Measurements from ENCODE around the gene SLC26A5. TPM values are rescaled to one million over a fixed set of nuclear protein-coding genes. Genes with fewer than 3 reads are reported as not detected.

Gene SLC26A5
- total and polyA plus RNA-seq, 2 donors (not counting 1 experiment from before 2014, with no cell fraction given) = not detected

DNA sequence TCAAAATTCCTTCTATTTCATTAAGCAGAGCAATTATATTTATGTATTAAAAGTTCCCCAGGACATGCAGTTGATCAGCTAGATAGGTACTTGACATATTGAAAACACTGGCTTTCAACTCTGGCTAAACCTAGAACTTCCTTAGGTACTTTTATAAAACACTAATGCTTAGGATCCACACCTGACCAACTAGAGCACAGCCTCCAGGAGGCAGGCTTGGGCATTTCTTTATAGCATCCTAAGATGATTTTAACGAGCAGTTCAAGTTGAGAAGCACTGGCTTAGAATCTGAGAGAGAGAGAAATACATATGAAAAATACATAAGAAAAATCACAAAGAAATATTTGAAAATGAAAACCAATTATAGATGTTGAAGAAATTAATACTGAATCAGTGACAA is 20.8 kb downstream of the SLC26A5 start:
- POLR2A ChIA-PET = no interaction called here
- Histone ChIP-seq H3K27me3 (replicated peaks in 1 of 4; ENCODE audit: control extremely low read depth in 1 of 4, control insufficient read depth in 3 of 4, insufficient read depth in 4 of 4, low read length in 3 of 4) (peaks cover 0 to 4% (median 2%) of the 10 kb centered on the region in 4 experiments), H2AFZ (ENCODE audit: insufficient read depth, low read depth, low read length, poor library complexity, severe bottlenecking) (no peak overlapping the region), H3K36me3 (replicated peaks in 1 of 2; ENCODE audit: control extremely low read depth in 1 of 2, control insufficient read depth in 1 of 2, extremely low read depth in 1 of 2, insufficient read depth in 2 of 2, low read length in 1 of 2) (no peaks in the 10 kb centered on the region), H4K20me1 (ENCODE audit: control insufficient read depth, insufficient read depth, low read length, poor library complexity, severe bottlenecking) (no peaks in the 10 kb centered on the region), H3K9ac (ENCODE audit: low read length) (no peak overlapping the region), H3K4me3 (ENCODE audit: control extremely low read depth in 1 of 5, extremely low read depth in 1 of 5, insufficient read depth in 1 of 5, low read depth in 2 of 5, low read length in 4 of 5) (no peak overlapping the region), H3K4me2 (replicated peaks; ENCODE audit: low read depth, low read length, poor library complexity, severe bottlenecking) (no peak overlapping the region), H3K79me2 (ENCODE audit: control insufficient read depth, insufficient read depth, low read length) (no peaks in the 10 kb centered on the region), H3K9me3 (ENCODE audit: control extremely low read depth in 1 of 3, control insufficient read depth in 2 of 3, insufficient read depth in 1 of 3, low read length in 2 of 3) (no peaks in the 10 kb centered on the region), H3K27ac (ENCODE audit: low read length in 2 of 2) (no peak overlapping the region), H3K4me1 (ENCODE audit: control insufficient read depth in 2 of 2, insufficient read depth in 2 of 2, low read length in 2 of 2) (no peaks in the 10 kb centered on the region)
- TF ChIP-seq CTCF (IDR thresholded peaks at IDR 0.05) (no peak), EZH2 (IDR thresholded peaks at IDR 0.05; ENCODE audit: borderline replicate concordance, insufficient read depth, low read depth, low read length, poor library complexity, severe bottlenecking) (no peak)
- no CpG with 5 or more reads among the region's 1 CpG for WGBS (ENCODE audit: insufficient coverage)
- DNase-seq (no peak), ATAC-seq (ENCODE audit: low read depth) (no peak)
- no peak overlapping the region for H3K4me3 Mint-ChIP-seq
- no peaks in the 10 kb centered on the region for H3K4me1 Mint-ChIP-seq
- intact Hi-C loops (cut with micrococcal nuclease) = no loop called here
- CTCF ChIA-PET = no interaction called here
- peaks cover 18% of the 10 kb centered on the region for H3K27me3 Mint-ChIP-seq
- H3K27ac Mint-ChIP-seq = no peak overlapping the region
- no peaks in the 10 kb centered on the region for H3K9me3 Mint-ChIP-seq (ENCODE audit: insufficient read depth)

- no peaks in the 10 kb centered on the region for H3K4me1 ChIP-seq (ENCODE audit: control insufficient read depth in 2 of 2, insufficient read depth in 2 of 2, low read length in 2 of 2)
- no peak overlapping the region for H2AFZ ChIP-seq (ENCODE audit: insufficient read depth, low read depth, low read length, poor library complexity, severe bottlenecking)
- peaks cover 0 to 3% (median 0%) of the 10 kb centered on the region in 4 experiments for H3K27me3 ChIP-seq (replicated peaks in 1 of 4; ENCODE audit: control extremely low read depth in 1 of 4, control insufficient read depth in 3 of 4, insufficient read depth in 4 of 4, low read length in 3 of 4)
- Mint-ChIP-seq H3K27me3 (peaks cover 22% of the 10 kb centered on the region), H3K27ac (no peak overlapping the region), H3K4me3 (no peak overlapping the region), H3K4me1 (no peaks in the 10 kb centered on the region), H3K9me3 (ENCODE audit: insufficient read depth) (no peaks in the 10 kb centered on the region)
- WGBS (ENCODE audit: insufficient coverage) = no CpG with 5 or more reads among the region's 3 CpGs
- no peak overlapping the region for H3K27ac ChIP-seq (ENCODE audit: low read length in 2 of 2)
- no peak overlapping the region for H3K4me2 ChIP-seq (replicated peaks; ENCODE audit: low read depth, low read length, poor library complexity, severe bottlenecking)
- H4K20me1 ChIP-seq (ENCODE audit: control insufficient read depth, insufficient read depth, low read length, poor library complexity, severe bottlenecking) = no peaks in the 10 kb centered on the region
- H3K9me3 ChIP-seq (ENCODE audit: control extremely low read depth in 1 of 3, control insufficient read depth in 2 of 3, insufficient read depth in 1 of 3, low read length in 2 of 3) = no peaks in the 10 kb centered on the region
- H3K79me2 ChIP-seq (ENCODE audit: control insufficient read depth, insufficient read depth, low read length) = no peaks in the 10 kb centered on the region
- no peak overlapping the region for H3K9ac ChIP-seq (ENCODE audit: low read length)
- no peak for TF ChIP-seq EZH2 (IDR thresholded peaks at IDR 0.05; ENCODE audit: borderline replicate concordance, insufficient read depth, low read depth, low read length, poor library complexity, severe bottlenecking)
- no peak for TF ChIP-seq CTCF (IDR thresholded peaks at IDR 0.05)
- no peak for ATAC-seq (ENCODE audit: low read depth)
- CTCF ChIA-PET = no interaction called here
- H3K36me3 ChIP-seq (replicated peaks in 1 of 2; ENCODE audit: control extremely low read depth in 1 of 2, control insufficient read depth in 1 of 2, extremely low read depth in 1 of 2, insufficient read depth in 2 of 2, low read length in 1 of 2) = no peaks in the 10 kb centered on the region
- no peak for DNase-seq
- intact Hi-C loops (cut with micrococcal nuclease) = no loop called here
- POLR2A ChIA-PET = no interaction called here
- no peak overlapping the region for H3K4me3 ChIP-seq (ENCODE audit: control extremely low read depth in 1 of 5, extremely low read depth in 1 of 5, insufficient read depth in 1 of 5, low read depth in 2 of 5, low read length in 4 of 5)
These were observed 22.4 kb downstream of the SLC26A5 start for GRCh38 chr7:103423467-103424179.

Data from B cell (primary cell).